HG03064 (cell line): Measurements from ENCODE around the gene NRBP1.

Source experiments
- ATAC-seq: cut with Tn5 transposase; IDR thresholded peaks from one replicate; pipeline ENCODE4 v1.9.1; 2021; ENCODE audit warnings: low read depth; ENCODE audit not compliant: unreplicated experiment

Gene NRBP1

DNA sequence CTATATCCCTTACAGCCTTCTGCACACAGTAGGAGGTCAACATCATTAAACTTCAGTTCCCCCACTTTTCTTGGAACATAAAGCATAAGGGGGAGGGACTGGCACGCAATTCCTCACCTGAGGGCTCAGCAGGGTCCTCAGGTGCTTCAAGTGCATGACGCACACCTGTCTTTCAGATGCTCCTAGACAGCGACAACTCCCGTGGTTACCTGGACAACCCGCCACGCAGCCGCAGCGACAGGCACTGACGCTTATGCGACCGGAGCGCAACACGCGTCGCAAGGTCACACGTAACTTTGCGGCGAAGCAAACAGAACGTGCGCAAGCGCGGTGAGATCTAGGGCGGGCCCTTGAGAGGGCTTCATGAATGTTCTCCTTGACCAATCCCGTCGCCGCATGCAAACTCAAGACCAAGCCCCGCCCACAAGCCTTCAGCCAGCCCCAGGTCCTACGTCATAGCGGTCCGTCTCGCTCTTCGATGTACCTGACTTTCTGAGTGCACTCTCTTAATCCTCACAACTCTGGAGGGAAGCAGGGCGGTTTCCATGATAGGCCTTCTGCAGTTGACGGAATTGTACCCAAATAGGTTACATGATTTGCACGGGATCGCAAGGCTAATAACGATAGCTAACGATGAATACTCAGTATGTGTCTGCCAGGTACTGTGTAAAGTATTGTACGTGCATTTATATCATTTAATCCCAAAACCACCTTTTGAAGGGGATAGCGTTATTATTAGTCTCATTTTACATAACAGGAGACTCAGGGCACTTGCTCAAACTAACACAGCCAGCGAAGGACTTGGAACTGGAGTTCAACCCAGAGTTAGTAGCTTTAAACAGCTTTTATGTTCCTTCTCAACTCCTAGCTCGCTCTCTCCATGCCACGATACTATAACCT, 61.3 kb downstream of the NRBP1 start, which contains the start of gene IFT172:
Gene IFT172, minus strand, starts transcription at position 246 of the 900 bp plus-strand sequence. Its CDS starts 90 bp downstream, at position 156.
- ATAC-seq = peak; percentile 98
